Pancreas (tissue), 10 donors: Measurements from ENCODE around the gene APLNR. TPM values are rescaled to one million over a fixed set of nuclear protein-coding genes. Genes with fewer than 3 reads are reported as not detected.

Experiments used
- ATAC-seq, 4 donors: fragments of 200-7000 bp; cut with Tn5 transposase; one replicate each; pipeline versions ENCODE4 v1.8.0 to v1.9.1; 2020; ENCODE audit warnings: mild to moderate bottlenecking in 4 of 4, moderate library complexity in 4 of 4
- DNase-seq, 6 donors: peaks; one replicate each; pipeline ENCODE4 v3.0.0-alpha.2; 2020
- FAIRE-seq: peaks from 2 replicates; lab custom pipeline; 2012; peaks lifted over from hg19 to GRCh38; lab: Jason Lieb, UNC
- H3K27ac ChIP-seq, 4 donors: fragments of 200-600 bp; sonication (generic); 1 replicate in 3 of 4; 2 replicates in 1 of 4; pipeline versions ENCODE4 v1.5.0 to v1.8.0; 2020
- H3K27me3 ChIP-seq, 4 donors: fragments of 200-600 bp; one replicate each; pipeline ENCODE4 v1.8.0; 2021
- H3K36me3 ChIP-seq, 3 donors: fragments of 200-600 bp; sonication (generic) in 1 of 3; one replicate each; pipeline versions ENCODE4 v1.5.0 to v1.8.0; 2020 to 2021
- H3K4me1 ChIP-seq, 3 donors: fragments of 200-600 bp; one replicate each; pipeline ENCODE4 v1.8.0; 2021
- H3K4me3 ChIP-seq, 4 donors: fragments of 200-600 bp; sonication (generic) in 2 of 4; one replicate each; pipeline versions ENCODE4 v1.5.0 to v1.8.0; 2020 to 2021
- H3K9me3 ChIP-seq, 4 donors: fragments of 200-600 bp; one replicate each; pipeline ENCODE4 v1.8.0; 2021
- CTCF ChIP-seq, 4 donors: fragments of 200-600 bp; sonication (generic) in 3 of 4; IDR thresholded peaks; one replicate each; pipeline versions ENCODE4 v1.5.0 to v1.8.0; 2021; ENCODE audit warnings: antibody characterized with exemption in 4 of 4
- WGBS, 2 donors: extraction: QIAGEN DNeasy Blood & Tissue Kit; methylation state at CpG; one replicate each; pipeline ENCODE4 v1.1.7; 2013; 5-methylcytosine and 5-hydroxymethylcytosine counted together
- intact Hi-C, 3 donors: fragments of 100-400 bp; cut with DNase I; formaldehyde crosslinking; loops; one replicate each; pipeline versions ENCODE4 v1.11.1 to v1.14.2; 2022
- polyA plus RNA-seq, 2 donors: library from polyadenylated mRNA; stranded (reverse); fragments of 200-250 nt; gene quantifications; one replicate each; pipeline ENCODE4 v1.2.3, GENCODE V29; 2013
- total RNA-seq, 6 donors: library from RNA; stranded (reverse); fragmentation: NEBNext Ultra II Directional in 4 of 6; extraction: Animal tissue kit (Norgen Biotek cat#: 25700) in 4 of 6; gene quantifications; one replicate each; pipeline versions ENCODE4 v1.2.1 to v1.2.4, GENCODE V29; 2021 to 2023
- donor health status: healthy with polysubstance abuse.
- donor health status: DM: no; HTN: no; CAD: no; lungs with moderate emphysema.
- donor health status: DM: no; HTN: no; CAD: no.
- donor health status: control.
- donor health status: control.
- donor health status: Bipolar disorder and iron deficiency.
- donor health status: DM: yes; HTN: yes; CAD: no.
- donor health status: DM: no; HTN: no; CAD: no.
- donor health status: DM: no; HTN: no; CAD: no.
- donor health status: DM: yes; HTN: yes; CAD: no.

The APLNR gene
- total and polyA plus RNA-seq, 8 donors, result 0.19 to 7.3 (median 1.2) TPM

GRCh38 chr11:57254631-57255030 is 17.6 kb upstream of the APLNR start:
- TF ChIP-seq CTCF (IDR thresholded peaks at IDR 0.05), result no peak
- ATAC-seq, result no peak
- H3K27me3 ChIP-seq, result no peaks in the 10 kb centered on the region
- no peaks in the 10 kb centered on the region for H3K4me1 ChIP-seq
- no peak overlapping the region for H3K27ac ChIP-seq
- no peak overlapping the region for H3K4me3 ChIP-seq
- no peaks in the 10 kb centered on the region for H3K9me3 ChIP-seq
- intact Hi-C loops, result loop anchor here in 1 of 3 donors (10.0 kb wide), 1 partner anchor 410 kb away; no protein-coding TSS in a partner anchor
- H3K36me3 ChIP-seq, result no peaks in the 10 kb centered on the region
- no peak for FAIRE-seq
- DNase-seq, result no peak

GRCh38 chr11:57251491-57252104 is 14.5 kb upstream of the APLNR start:
- no peak overlapping the region for H3K4me3 ChIP-seq
- DNase-seq (peak in 1 of 6 donors; percentile 63), FAIRE-seq (no peak), ATAC-seq (no peak)
- 18 to 27% methylated on average over 5 of the region's 5 CpGs for WGBS, 2 donors
- H3K9me3 ChIP-seq, result no peaks in the 10 kb centered on the region
- no peaks in the 10 kb centered on the region for H3K36me3 ChIP-seq
- no peaks in the 10 kb centered on the region for H3K4me1 ChIP-seq
- no peak for TF ChIP-seq CTCF (IDR thresholded peaks at IDR 0.05)
- intact Hi-C loops, result loop anchor here in 1 of 3 donors (10.0 kb wide), 1 partner anchor 407 kb away; no protein-coding TSS in a partner anchor
- no peaks in the 10 kb centered on the region for H3K27me3 ChIP-seq
- no peak overlapping the region for H3K27ac ChIP-seq

- FAIRE-seq (no peak), DNase-seq (no peak), ATAC-seq (no peak)
- H3K27ac ChIP-seq, result no peak overlapping the region
- no peaks in the 10 kb centered on the region for H3K27me3 ChIP-seq
- 69 to 87% methylated on average over 2 of the region's 2 CpGs for WGBS, 2 donors
- H3K4me1 ChIP-seq, result no peaks in the 10 kb centered on the region
- H3K4me3 ChIP-seq, result no peak overlapping the region
- H3K36me3 ChIP-seq, result no peaks in the 10 kb centered on the region
- intact Hi-C loops, result loop anchor here in 1 of 3 donors (10.0 kb wide), 1 partner anchor 406 kb away; no protein-coding TSS in a partner anchor
- H3K9me3 ChIP-seq, result no peaks in the 10 kb centered on the region
- no peak for TF ChIP-seq CTCF (IDR thresholded peaks at IDR 0.05)
Measured at GRCh38 chr11:57251037-57251436, 14.0 kb upstream of the APLNR start.

GRCh38 chr11:57249384-57250319 is 12.6 kb upstream of the APLNR start:
- peak; percentile 61 to 84 (median 66) for TF ChIP-seq CTCF (IDR thresholded peaks at IDR 0.05)
- no peaks in the 10 kb centered on the region for H3K27me3 ChIP-seq
- FAIRE-seq (no peak), ATAC-seq (peak; percentile 69 to 94 (median 89)), DNase-seq (peak in 5 of 6 donors; percentile 30 to 83 (median 63))
- H3K4me1 ChIP-seq, result no peaks in the 10 kb centered on the region
- intact Hi-C loops, result loop anchor here (10.0 kb wide), 3 partner anchors 55 to 405 kb away; no protein-coding TSS in a partner anchor
- no peaks in the 10 kb centered on the region for H3K9me3 ChIP-seq
- 34 to 40% methylated on average over 10 of the region's 10 CpGs for WGBS, 2 donors
- H3K27ac ChIP-seq, result no peak overlapping the region
- H3K4me3 ChIP-seq, result no peak overlapping the region
- no peaks in the 10 kb centered on the region for H3K36me3 ChIP-seq
